ENCODE measurements around the gene MAT2A.

MAT2A gene

GRCh38 chr2:85505551-85506238 is 33.3 kb upstream of the MAT2A start:
- H3K9me3 ChIP-seq (ENCODE audit: low read length): no peaks in the 10 kb centered on the region
- H3K4me3 ChIP-seq (ENCODE audit: low read depth in 1 of 2, low read length in 2 of 2): no peak overlapping the region
- no peak overlapping the region for H3K27ac ChIP-seq (ENCODE audit: low read depth, low read length)
- no peaks in the 10 kb centered on the region for H3K36me3 ChIP-seq (ENCODE audit: insufficient read depth, low read length)
- H3K9ac ChIP-seq (ENCODE audit: low read length): no peak overlapping the region
- H3K4me1 ChIP-seq (ENCODE audit: insufficient read depth, low read length): no peaks in the 10 kb centered on the region
- H3K27me3 ChIP-seq (ENCODE audit: control insufficient read depth in 1 of 2, insufficient read depth in 2 of 2, low read length in 2 of 2): no peaks in the 10 kb centered on the region

GRCh38 chr2:85506768-85507181 is 32.2 kb upstream of the MAT2A start:
- no peak overlapping the region for H3K27ac ChIP-seq (ENCODE audit: low read depth, low read length)
- H3K9me3 ChIP-seq (ENCODE audit: low read length): no peaks in the 10 kb centered on the region
- no peaks in the 10 kb centered on the region for H3K36me3 ChIP-seq (ENCODE audit: insufficient read depth, low read length)
- no peak overlapping the region for H3K9ac ChIP-seq (ENCODE audit: low read length)
- H3K4me1 ChIP-seq (ENCODE audit: insufficient read depth, low read length): no peaks in the 10 kb centered on the region
- H3K4me3 ChIP-seq (ENCODE audit: low read depth in 1 of 2, low read length in 2 of 2): no peak overlapping the region
- H3K27me3 ChIP-seq (ENCODE audit: control insufficient read depth in 1 of 2, insufficient read depth in 2 of 2, low read length in 2 of 2): no peaks in the 10 kb centered on the region

GRCh38 chr2:85511008-85511811 is 27.8 kb upstream of the MAT2A start:
- Histone ChIP-seq H3K4me3 (ENCODE audit: low read depth in 1 of 2, low read length in 2 of 2) (no peak overlapping the region), H3K4me1 (ENCODE audit: insufficient read depth, low read length) (no peaks in the 10 kb centered on the region), H3K9ac (ENCODE audit: low read length) (no peak overlapping the region), H3K27me3 (ENCODE audit: control insufficient read depth in 1 of 2, insufficient read depth in 2 of 2, low read length in 2 of 2) (no peaks in the 10 kb centered on the region), H3K36me3 (ENCODE audit: insufficient read depth, low read length) (no peaks in the 10 kb centered on the region), H3K9me3 (ENCODE audit: low read length) (no peaks in the 10 kb centered on the region), H3K27ac (ENCODE audit: low read depth, low read length) (no peak overlapping the region)

GRCh38 chr2:85514323-85514722 is 24.6 kb upstream of the MAT2A start:
- no peaks in the 10 kb centered on the region for H3K27me3 ChIP-seq (ENCODE audit: control insufficient read depth in 1 of 2, insufficient read depth in 2 of 2, low read length in 2 of 2)
- H3K4me1 ChIP-seq (ENCODE audit: insufficient read depth, low read length): no peaks in the 10 kb centered on the region
- no peak overlapping the region for H3K9ac ChIP-seq (ENCODE audit: low read length)
- no peaks in the 10 kb centered on the region for H3K36me3 ChIP-seq (ENCODE audit: insufficient read depth, low read length)
- H3K9me3 ChIP-seq (ENCODE audit: low read length): no peaks in the 10 kb centered on the region
- no peak overlapping the region for H3K4me3 ChIP-seq (ENCODE audit: low read depth in 1 of 2, low read length in 2 of 2)
- H3K27ac ChIP-seq (ENCODE audit: low read depth, low read length): no peak overlapping the region

GRCh38 chr2:85516653-85517389 is 22.1 kb upstream of the MAT2A start:
- no peak overlapping the region for H3K9ac ChIP-seq (ENCODE audit: low read length)
- no peaks in the 10 kb centered on the region for H3K36me3 ChIP-seq (ENCODE audit: insufficient read depth, low read length)
- H3K27me3 ChIP-seq (ENCODE audit: control insufficient read depth in 1 of 2, insufficient read depth in 2 of 2, low read length in 2 of 2): no peaks in the 10 kb centered on the region
- no peaks in the 10 kb centered on the region for H3K9me3 ChIP-seq (ENCODE audit: low read length)
- H3K4me1 ChIP-seq (ENCODE audit: insufficient read depth, low read length): no peaks in the 10 kb centered on the region
- no peak overlapping the region for H3K27ac ChIP-seq (ENCODE audit: low read depth, low read length)
- H3K4me3 ChIP-seq (ENCODE audit: low read depth in 1 of 2, low read length in 2 of 2): no peak overlapping the region

GRCh38 chr2:85522090-85522647 is 16.8 kb upstream of the MAT2A start:
- no peaks in the 10 kb centered on the region for H3K36me3 ChIP-seq (ENCODE audit: insufficient read depth, low read length)
- no peak overlapping the region for H3K27ac ChIP-seq (ENCODE audit: low read depth, low read length)
- peaks cover 20% of the 10 kb centered on the region for H3K4me1 ChIP-seq (ENCODE audit: insufficient read depth, low read length)
- no peak overlapping the region for H3K4me3 ChIP-seq (ENCODE audit: low read depth in 1 of 2, low read length in 2 of 2)
- H3K9me3 ChIP-seq (ENCODE audit: low read length): no peaks in the 10 kb centered on the region
- H3K27me3 ChIP-seq (ENCODE audit: control insufficient read depth in 1 of 2, insufficient read depth in 2 of 2, low read length in 2 of 2): no peaks in the 10 kb centered on the region
- no peak overlapping the region for H3K9ac ChIP-seq (ENCODE audit: low read length)

- Histone ChIP-seq H3K27ac (ENCODE audit: low read depth, low read length) (no peak overlapping the region), H3K9ac (ENCODE audit: low read length) (no peak overlapping the region), H3K36me3 (ENCODE audit: insufficient read depth, low read length) (no peaks in the 10 kb centered on the region), H3K9me3 (ENCODE audit: low read length) (no peaks in the 10 kb centered on the region), H3K27me3 (ENCODE audit: control insufficient read depth in 1 of 2, insufficient read depth in 2 of 2, low read length in 2 of 2) (no peaks in the 10 kb centered on the region), H3K4me1 (ENCODE audit: insufficient read depth, low read length) (peaks cover 20% of the 10 kb centered on the region), H3K4me3 (ENCODE audit: low read depth in 1 of 2, low read length in 2 of 2) (no peak overlapping the region)
Measured at GRCh38 chr2:85523062-85523902, 15.7 kb upstream of the MAT2A start.

- Histone ChIP-seq H3K27ac (ENCODE audit: low read depth, low read length) (peak overlapping the region; percentile 69), H3K9me3 (ENCODE audit: low read length) (no peaks in the 10 kb centered on the region), H3K9ac (ENCODE audit: low read length) (no peak overlapping the region)
Measured at GRCh38 chr2:85523903-85524335, 15.0 kb upstream of the MAT2A start.

GRCh38 chr2:85524336-85524908 is 14.5 kb upstream of the MAT2A start:
- no peaks in the 10 kb centered on the region for H3K36me3 ChIP-seq (ENCODE audit: insufficient read depth, low read length)
- H3K9ac ChIP-seq (ENCODE audit: low read length): no peak overlapping the region
- H3K4me1 ChIP-seq (ENCODE audit: insufficient read depth, low read length): peaks cover 20% of the 10 kb centered on the region
- no peaks in the 10 kb centered on the region for H3K27me3 ChIP-seq (ENCODE audit: control insufficient read depth in 1 of 2, insufficient read depth in 2 of 2, low read length in 2 of 2)
- H3K4me3 ChIP-seq (ENCODE audit: low read depth in 1 of 2, low read length in 2 of 2): peak overlapping the region in 1 of 2 donors; percentile 6
- H3K9me3 ChIP-seq (ENCODE audit: low read length): no peaks in the 10 kb centered on the region
- peak overlapping the region; percentile 69 for H3K27ac ChIP-seq (ENCODE audit: low read depth, low read length)

More at GRCh38 chr2:85523903-85524335, 15.0 kb upstream of the MAT2A start:
- H3K27me3 ChIP-seq (ENCODE audit: control insufficient read depth in 1 of 2, insufficient read depth in 2 of 2, low read length in 2 of 2): no peaks in the 10 kb centered on the region
- H3K4me3 ChIP-seq (ENCODE audit: low read depth in 1 of 2, low read length in 2 of 2): no peak overlapping the region
- H3K4me1 ChIP-seq (ENCODE audit: insufficient read depth, low read length): peaks cover 20% of the 10 kb centered on the region
- H3K36me3 ChIP-seq (ENCODE audit: insufficient read depth, low read length): no peaks in the 10 kb centered on the region

GRCh38 chr2:85525029-85525428 is 13.9 kb upstream of the MAT2A start:
- H3K9ac ChIP-seq (ENCODE audit: low read length): no peak overlapping the region
- no peaks in the 10 kb centered on the region for H3K36me3 ChIP-seq (ENCODE audit: insufficient read depth, low read length)
- H3K27me3 ChIP-seq (ENCODE audit: control insufficient read depth in 1 of 2, insufficient read depth in 2 of 2, low read length in 2 of 2): no peaks in the 10 kb centered on the region
- peaks cover 20% of the 10 kb centered on the region for H3K4me1 ChIP-seq (ENCODE audit: insufficient read depth, low read length)
- peak overlapping the region; percentile 69 for H3K27ac ChIP-seq (ENCODE audit: low read depth, low read length)
- H3K4me3 ChIP-seq (ENCODE audit: low read depth in 1 of 2, low read length in 2 of 2): no peak overlapping the region
- no peaks in the 10 kb centered on the region for H3K9me3 ChIP-seq (ENCODE audit: low read length)

Measured in muscle layer of colon (tissue), 2 donors.